ENCODE data around the gene WDFY2. TPM values are rescaled to one million over a fixed set of nuclear protein-coding genes. Genes with fewer than 3 reads are reported as not detected.

The WDFY2 gene
- total RNA-seq, 1 donor from 2014 or later, result 43.0 TPM

- no peak overlapping the region for H3K4me3 Mint-ChIP-seq (ENCODE audit: unreplicated experiment)
- no peak for TF ChIP-seq CTCF (IDR thresholded peaks at IDR 0.05; ENCODE audit: partially characterized antibody, unreplicated experiment)
- H3K36me3 Mint-ChIP-seq (ENCODE audit: unreplicated experiment), result no peaks in the 10 kb centered on the region
- H3K9me3 Mint-ChIP-seq (ENCODE audit: unreplicated experiment), result peaks cover 8% of the 10 kb centered on the region
- peaks cover 49% of the 10 kb centered on the region for H3K4me1 Mint-ChIP-seq (ENCODE audit: low read depth, unreplicated experiment)
- peaks cover 18% of the 10 kb centered on the region for H3K27me3 Mint-ChIP-seq (ENCODE audit: unreplicated experiment)
- peak; percentile 30 for DNase-seq
- H3K27ac Mint-ChIP-seq (ENCODE audit: unreplicated experiment), result no peak overlapping the region
Observed at GRCh38 chr13:51783428-51784094, 199.3 kb downstream of the WDFY2 start.

- H3K4me3 Mint-ChIP-seq (ENCODE audit: unreplicated experiment), result no peak overlapping the region
- H3K27me3 Mint-ChIP-seq (ENCODE audit: unreplicated experiment), result peaks cover 18% of the 10 kb centered on the region
- peaks cover 8% of the 10 kb centered on the region for H3K9me3 Mint-ChIP-seq (ENCODE audit: unreplicated experiment)
- no peak for DNase-seq
- peak overlapping the region; percentile 78 for H3K27ac Mint-ChIP-seq (ENCODE audit: unreplicated experiment)
- H3K36me3 Mint-ChIP-seq (ENCODE audit: unreplicated experiment), result peaks cover under 1% of the 10 kb centered on the region
- H3K4me1 Mint-ChIP-seq (ENCODE audit: low read depth, unreplicated experiment), result peaks cover 49% of the 10 kb centered on the region
- no peak for TF ChIP-seq CTCF (IDR thresholded peaks at IDR 0.05; ENCODE audit: partially characterized antibody, unreplicated experiment)
Observed at GRCh38 chr13:51784097-51784496, 199.8 kb downstream of the WDFY2 start.

- DNase-seq, result peak; percentile 83
- Mint-ChIP-seq H3K4me1 (ENCODE audit: low read depth, unreplicated experiment) (peaks cover 44% of the 10 kb centered on the region), H3K4me3 (ENCODE audit: unreplicated experiment) (peak overlapping the region; percentile 27), H3K36me3 (ENCODE audit: unreplicated experiment) (peaks cover 5% of the 10 kb centered on the region), H3K27ac (ENCODE audit: unreplicated experiment) (peak overlapping the region; percentile 99), H3K9me3 (ENCODE audit: unreplicated experiment) (peaks cover 4% of the 10 kb centered on the region), H3K27me3 (ENCODE audit: unreplicated experiment) (peaks cover 18% of the 10 kb centered on the region)
- no peak for TF ChIP-seq CTCF (IDR thresholded peaks at IDR 0.05; ENCODE audit: partially characterized antibody, unreplicated experiment)
Observed at GRCh38 chr13:51785712-51786424, 201.6 kb downstream of the WDFY2 start.

GRCh38 chr13:51786425-51787265 is 202.4 kb downstream of the WDFY2 start:
- no peak for TF ChIP-seq CTCF (IDR thresholded peaks at IDR 0.05; ENCODE audit: partially characterized antibody, unreplicated experiment)
- H3K4me1 Mint-ChIP-seq (ENCODE audit: low read depth, unreplicated experiment), result peaks cover 36% of the 10 kb centered on the region
- H3K27ac Mint-ChIP-seq (ENCODE audit: unreplicated experiment), result peak overlapping the region; percentile 99
- peaks cover 5% of the 10 kb centered on the region for H3K36me3 Mint-ChIP-seq (ENCODE audit: unreplicated experiment)
- no peak for DNase-seq
- peak overlapping the region; percentile 27 for H3K4me3 Mint-ChIP-seq (ENCODE audit: unreplicated experiment)
- peaks cover 14% of the 10 kb centered on the region for H3K27me3 Mint-ChIP-seq (ENCODE audit: unreplicated experiment)
- peaks cover 4% of the 10 kb centered on the region for H3K9me3 Mint-ChIP-seq (ENCODE audit: unreplicated experiment)

All from glutamatergic neuron (in vitro differentiated cells).